NB4 (cell line): ENCODE results near the gene UNC79.

Source experiments
- DNase-seq: peaks from one replicate; pipeline ENCODE4 v3.0.0; 2010; ENCODE audit warnings: low read depth
- H3K4me3 ChIP-seq: one replicate; pipeline ENCODE4 v1.5.1; 2011; ENCODE audit warnings: mild to moderate bottlenecking, low read depth, low read length, moderate library complexity
- CTCF ChIP-seq: IDR thresholded peaks from one replicate; pipeline ENCODE4 v1.5.1; 2012; ENCODE audit warnings: low read depth, low read length
- MAX ChIP-seq: IDR thresholded peaks from 2 replicates; pipeline ENCODE4 v1.6.1; 2011; ENCODE audit warnings: low read depth, low read length
- MYC ChIP-seq: IDR thresholded peaks from 2 replicates; pipeline ENCODE4 v1.6.1; 2011; ENCODE audit warnings: low read depth, low read length
- POLR2A ChIP-seq: IDR thresholded peaks from 2 replicates; pipeline ENCODE4 v1.6.1; 2011; ENCODE audit warnings: mild to moderate bottlenecking; ENCODE audit not compliant: insufficient read length; ENCODE audit errors: extremely low read depth

UNC79 gene

DNA sequence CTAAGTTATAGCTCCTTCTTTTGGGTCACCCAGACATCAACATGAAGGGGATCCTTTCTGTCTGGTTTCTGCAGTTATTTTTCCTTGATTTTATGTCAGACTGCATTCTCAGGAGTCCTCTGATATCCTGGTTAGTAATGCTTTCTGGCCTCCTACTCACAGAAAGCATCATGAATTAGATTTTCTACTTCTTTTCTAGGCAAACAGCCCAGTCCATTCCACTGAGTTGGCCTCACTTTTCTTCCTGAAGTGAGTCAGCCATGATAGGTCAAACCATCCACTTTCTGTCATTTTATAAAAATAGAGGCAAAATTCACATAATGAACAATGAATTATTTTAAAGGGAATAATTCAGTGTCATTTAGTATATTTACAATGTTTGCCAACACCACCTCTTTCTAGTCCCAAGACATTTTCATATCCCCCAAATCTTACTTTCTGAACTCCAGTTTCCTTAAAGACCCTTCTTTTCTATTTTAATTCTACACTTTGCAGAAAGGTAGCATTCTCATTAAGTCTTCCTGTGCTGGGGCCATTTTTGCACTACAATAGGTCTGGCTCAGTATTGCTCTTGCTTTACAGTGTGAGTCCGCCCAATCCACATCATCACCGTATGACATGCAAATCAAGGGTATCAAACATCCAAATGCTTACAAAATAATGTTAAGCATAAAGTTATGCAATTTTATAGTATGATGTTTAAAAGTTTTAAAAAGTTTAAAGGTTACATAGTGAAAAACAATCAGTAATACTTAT, 95.1 kb downstream of the UNC79 start:
- H3K4me3 ChIP-seq: no peak overlapping the region
- no peak for TF ChIP-seq CTCF
- TF ChIP-seq MYC: no peak
- no peak for TF ChIP-seq MAX
- no peak for TF ChIP-seq POLR2A
- no peak for DNase-seq

DNA sequence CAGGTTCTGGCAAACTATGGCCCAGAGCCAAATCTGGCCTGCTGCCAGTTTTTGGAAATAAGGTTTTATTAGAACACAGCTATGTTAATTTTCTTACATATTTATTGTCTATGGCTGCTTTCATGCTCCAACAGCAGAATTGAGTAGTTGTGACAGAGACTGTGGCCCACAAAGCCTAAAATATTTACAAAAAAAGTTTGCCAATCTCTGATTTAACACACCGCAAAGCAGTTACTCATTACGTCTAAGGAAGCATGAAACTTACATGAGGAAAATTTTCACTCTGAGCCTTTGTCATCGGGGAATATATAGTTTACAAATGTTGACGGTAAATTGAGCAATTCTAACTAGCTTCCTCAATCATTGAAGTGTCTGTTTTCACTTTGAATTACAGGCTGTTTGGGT, 96.5 kb downstream of the UNC79 start:
- TF ChIP-seq MAX: peak; percentile 23; the same call in 1 of the 2 replicates
- no peak for TF ChIP-seq MYC
- no peak overlapping the region for H3K4me3 ChIP-seq
- peak; percentile 70 for DNase-seq

GRCh38 chr14:93528884-93529558, 98.3 kb downstream of the UNC79 start:
- no peak for DNase-seq
- TF ChIP-seq POLR2A: no peak
- no peak for TF ChIP-seq MAX
- no peak for TF ChIP-seq MYC
- TF ChIP-seq CTCF: no peak
- no peak overlapping the region for H3K4me3 ChIP-seq

DNA sequence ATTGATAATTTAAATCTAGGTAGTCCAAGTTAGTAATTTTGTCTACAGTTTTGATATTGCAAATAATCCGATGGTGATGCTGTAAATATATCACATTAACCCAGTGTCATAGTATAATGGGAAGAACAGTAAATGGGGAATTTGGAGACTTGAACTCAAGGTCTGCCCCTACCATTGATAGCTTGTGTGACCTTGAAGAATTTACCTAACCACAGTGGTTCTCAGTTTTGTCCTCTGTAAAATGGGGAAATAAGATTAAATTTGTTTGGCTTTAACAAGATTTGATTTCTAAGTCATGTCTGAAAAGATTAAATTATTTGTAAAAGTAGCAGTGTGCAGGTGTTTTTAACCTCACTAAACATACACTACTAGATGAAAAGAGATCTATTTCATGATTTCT, 100.9 kb downstream of the UNC79 start:
- no peak overlapping the region for H3K4me3 ChIP-seq
- TF ChIP-seq CTCF (no peak), POLR2A (no peak), MYC (no peak), MAX (no peak)
- no peak for DNase-seq

DNA sequence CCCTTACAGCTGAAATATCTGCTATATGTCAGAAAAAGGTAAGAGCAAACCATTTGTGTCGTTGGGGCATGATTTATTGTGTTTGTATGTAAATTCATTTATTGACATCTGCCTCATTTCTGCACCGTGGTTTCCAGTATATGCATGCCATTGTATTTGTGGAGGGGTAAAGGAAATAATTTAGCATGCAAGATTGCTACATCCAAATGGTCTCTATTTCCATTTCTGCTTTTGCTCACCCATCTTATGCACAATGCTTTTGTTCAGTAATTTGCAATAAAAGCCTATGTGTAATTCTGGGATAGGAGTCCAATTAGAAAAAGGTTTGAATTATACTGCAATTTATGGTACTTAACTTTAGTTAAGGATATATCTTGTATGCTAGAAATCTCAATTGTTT, 101.8 kb downstream of the UNC79 start:
- peak; percentile 18 for DNase-seq
- TF ChIP-seq MAX: no peak
- TF ChIP-seq CTCF: no peak
- no peak for TF ChIP-seq MYC
- TF ChIP-seq POLR2A: no peak
- H3K4me3 ChIP-seq: no peak overlapping the region

DNA sequence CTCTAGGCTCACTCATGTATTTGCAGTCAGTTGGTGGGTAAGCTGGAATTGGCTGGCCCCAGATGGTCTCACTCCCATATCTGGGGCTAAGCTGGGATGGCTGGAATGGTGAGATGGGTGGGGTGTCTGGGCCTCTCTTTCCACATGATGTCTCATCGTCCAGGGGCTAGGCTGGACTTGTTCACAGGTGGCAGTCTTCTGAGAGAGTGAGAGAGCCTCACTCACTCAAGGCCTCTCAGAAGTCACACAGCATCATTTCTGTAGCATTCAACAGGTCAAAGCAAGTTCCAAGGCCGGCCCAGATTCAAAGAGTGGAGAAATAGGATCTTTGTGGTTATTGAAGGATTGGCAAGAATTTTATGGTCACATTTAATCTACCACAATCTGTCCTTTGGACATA, 102.7 kb downstream of the UNC79 start:
- TF ChIP-seq MYC: no peak
- TF ChIP-seq POLR2A: no peak
- no peak for TF ChIP-seq CTCF
- no peak for TF ChIP-seq MAX
- DNase-seq: no peak
- no peak overlapping the region for H3K4me3 ChIP-seq
